Cardiac fibroblast (primary cell): ENCODE data around the gene SNX2.
"Not testable (repeated sequence)": the region's sequence is repeated elsewhere in the genome, so short reads cannot be mapped to it uniquely, and the experiment has no call there.

ENCODE experiments used
- DNase-seq, 2 donors: peaks; one replicate each; pipeline versions ENCODE4 v3.0.0 to v3.0.0-alpha.2; 2010; ENCODE audit warnings: low read depth in 2 of 2
- H3K4me3 ChIP-seq, 2 donors: replicated peaks in 1 of 2; 1 replicate in 1 of 2; 2 replicates in 1 of 2; pipeline ENCODE4 v1.5.1; 2011; ENCODE audit warnings: low read depth in 2 of 2, low read length in 2 of 2, mild to moderate bottlenecking in 2 of 2, moderate library complexity in 1 of 2
- CTCF ChIP-seq: IDR thresholded peaks from one replicate; pipeline ENCODE4 v1.5.1; 2011; ENCODE audit warnings: low read depth, mild to moderate bottlenecking, low read length, inconsistent platforms

Gene SNX2

DNA sequence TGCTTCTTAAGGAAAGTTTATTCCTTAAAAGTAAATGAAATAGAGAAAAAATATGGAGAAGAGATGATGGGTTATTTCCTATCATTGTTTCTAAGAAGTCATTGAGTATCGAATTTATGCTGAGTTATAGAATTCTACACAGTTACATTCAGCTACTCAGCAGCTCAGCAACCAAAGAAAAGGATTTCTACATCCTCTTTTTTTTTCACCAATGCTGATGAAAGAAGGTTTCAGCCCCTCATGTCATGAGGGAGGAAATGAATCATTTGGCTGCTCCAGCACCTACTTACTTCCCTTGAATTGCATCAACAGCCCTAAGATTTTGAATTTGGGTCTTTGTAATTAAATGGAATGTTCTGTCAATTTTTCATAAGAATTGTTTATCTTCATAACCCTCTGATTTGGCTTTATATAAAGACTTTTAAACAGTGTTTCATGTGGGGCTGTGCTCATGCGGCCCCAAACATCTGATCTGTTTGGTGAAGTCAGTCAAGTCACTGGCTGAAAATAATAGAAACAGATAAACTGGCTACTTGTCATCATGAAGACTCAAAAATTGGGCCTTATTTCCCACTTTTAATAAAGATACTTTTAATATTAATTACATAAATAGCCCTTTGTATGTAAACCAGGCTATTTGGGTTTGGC, 18.5 kb upstream of the SNX2 start:
- DNase-seq = peak; percentile 91 to 94
- H3K4me3 ChIP-seq = no peak overlapping the region
- no peak for TF ChIP-seq CTCF

- DNase-seq = no peak
- TF ChIP-seq CTCF = no peak
- no peak overlapping the region for H3K4me3 ChIP-seq
Observed at GRCh38 chr5:122757285-122757684, 17.6 kb upstream of the SNX2 start.

- H3K4me3 ChIP-seq = no peak overlapping the region
- no peak for DNase-seq
- TF ChIP-seq CTCF = no peak
Observed at GRCh38 chr5:122759241-122760070, 15.4 kb upstream of the SNX2 start.

GRCh38 chr5:122760236-122760635, 14.6 kb upstream of the SNX2 start:
- no peak overlapping the region for H3K4me3 ChIP-seq
- no peak for TF ChIP-seq CTCF
- DNase-seq = no peak

GRCh38 chr5:122761115-122761514, 13.8 kb upstream of the SNX2 start:
- no peak overlapping the region for H3K4me3 ChIP-seq
- no peak for TF ChIP-seq CTCF
- DNase-seq = no peak

GRCh38 chr5:122761896-122762295, 13.0 kb upstream of the SNX2 start:
- not testable (repeated sequence) for H3K4me3 ChIP-seq, DNase-seq

GRCh38 chr5:122766130-122766529, 8.8 kb upstream of the SNX2 start:
- no peak for DNase-seq
- H3K4me3 ChIP-seq = no peak overlapping the region
- no peak for TF ChIP-seq CTCF
